ENCODE data around the gene ECM2.

The ECM2 gene

DNA sequence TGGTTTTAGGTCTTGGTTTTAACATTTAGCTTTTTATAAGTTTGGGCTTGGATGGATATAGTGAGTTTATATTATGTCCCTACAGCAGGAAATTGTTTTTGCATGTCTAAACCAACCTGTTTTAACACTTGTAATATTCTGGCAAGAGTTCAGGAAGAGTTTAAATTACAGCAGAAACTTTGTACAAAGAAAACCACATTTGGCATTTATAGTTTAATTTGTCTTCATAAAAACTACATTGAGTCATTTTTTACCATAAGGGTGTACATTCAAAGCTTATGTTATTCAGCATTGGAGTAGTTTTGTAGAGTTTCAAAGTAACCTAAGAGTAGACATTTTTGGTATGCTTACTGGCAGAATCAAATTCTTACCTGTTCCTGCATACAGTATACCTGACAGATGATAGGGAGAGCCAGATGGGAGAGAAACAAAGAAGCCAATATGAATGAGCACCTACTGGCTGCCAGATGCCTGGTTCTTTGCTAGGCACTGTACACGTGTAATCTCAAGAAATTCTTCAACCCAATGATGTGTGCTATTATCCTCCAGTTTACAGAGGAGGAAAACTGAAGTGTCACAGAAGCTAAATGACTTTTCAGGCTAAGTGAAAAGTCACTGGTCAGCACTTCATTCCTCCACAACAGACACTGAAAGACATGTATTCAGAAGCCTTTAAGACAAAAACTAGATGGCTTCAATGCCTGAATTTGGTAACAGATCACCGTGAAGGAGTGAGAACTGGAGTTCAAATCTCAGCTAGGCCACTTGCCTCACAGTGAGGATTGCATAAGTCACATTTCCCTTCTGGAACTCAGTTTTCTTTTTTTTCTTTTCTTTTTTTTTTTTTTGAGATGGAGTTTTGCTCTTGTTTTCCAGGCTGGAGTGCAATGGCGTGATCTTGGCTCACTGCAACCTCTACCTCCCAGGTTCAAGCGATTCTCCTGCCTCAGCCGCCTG, 25.9 kb upstream of the ECM2 start:
- DNase-seq (ENCODE audit: low spot score) = no peak
- TF ChIP-seq, protein P1, sequence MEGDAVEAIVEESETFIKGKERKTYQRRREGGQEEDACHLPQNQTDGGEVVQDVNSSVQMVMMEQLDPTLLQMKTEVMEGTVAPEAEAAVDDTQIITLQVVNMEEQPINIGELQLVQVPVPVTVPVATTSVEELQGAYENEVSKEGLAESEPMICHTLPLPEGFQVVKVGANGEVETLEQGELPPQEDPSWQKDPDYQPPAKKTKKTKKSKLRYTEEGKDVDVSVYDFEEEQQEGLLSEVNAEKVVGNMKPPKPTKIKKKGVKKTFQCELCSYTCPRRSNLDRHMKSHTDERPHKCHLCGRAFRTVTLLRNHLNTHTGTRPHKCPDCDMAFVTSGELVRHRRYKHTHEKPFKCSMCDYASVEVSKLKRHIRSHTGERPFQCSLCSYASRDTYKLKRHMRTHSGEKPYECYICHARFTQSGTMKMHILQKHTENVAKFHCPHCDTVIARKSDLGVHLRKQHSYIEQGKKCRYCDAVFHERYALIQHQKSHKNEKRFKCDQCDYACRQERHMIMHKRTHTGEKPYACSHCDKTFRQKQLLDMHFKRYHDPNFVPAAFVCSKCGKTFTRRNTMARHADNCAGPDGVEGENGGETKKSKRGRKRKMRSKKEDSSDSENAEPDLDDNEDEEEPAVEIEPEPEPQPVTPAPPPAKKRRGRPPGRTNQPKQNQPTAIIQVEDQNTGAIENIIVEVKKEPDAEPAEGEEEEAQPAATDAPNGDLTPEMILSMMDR (IDR thresholded peaks at IDR 0.05; ENCODE audit: extremely low read depth, missing control alignments) = no peak

DNA sequence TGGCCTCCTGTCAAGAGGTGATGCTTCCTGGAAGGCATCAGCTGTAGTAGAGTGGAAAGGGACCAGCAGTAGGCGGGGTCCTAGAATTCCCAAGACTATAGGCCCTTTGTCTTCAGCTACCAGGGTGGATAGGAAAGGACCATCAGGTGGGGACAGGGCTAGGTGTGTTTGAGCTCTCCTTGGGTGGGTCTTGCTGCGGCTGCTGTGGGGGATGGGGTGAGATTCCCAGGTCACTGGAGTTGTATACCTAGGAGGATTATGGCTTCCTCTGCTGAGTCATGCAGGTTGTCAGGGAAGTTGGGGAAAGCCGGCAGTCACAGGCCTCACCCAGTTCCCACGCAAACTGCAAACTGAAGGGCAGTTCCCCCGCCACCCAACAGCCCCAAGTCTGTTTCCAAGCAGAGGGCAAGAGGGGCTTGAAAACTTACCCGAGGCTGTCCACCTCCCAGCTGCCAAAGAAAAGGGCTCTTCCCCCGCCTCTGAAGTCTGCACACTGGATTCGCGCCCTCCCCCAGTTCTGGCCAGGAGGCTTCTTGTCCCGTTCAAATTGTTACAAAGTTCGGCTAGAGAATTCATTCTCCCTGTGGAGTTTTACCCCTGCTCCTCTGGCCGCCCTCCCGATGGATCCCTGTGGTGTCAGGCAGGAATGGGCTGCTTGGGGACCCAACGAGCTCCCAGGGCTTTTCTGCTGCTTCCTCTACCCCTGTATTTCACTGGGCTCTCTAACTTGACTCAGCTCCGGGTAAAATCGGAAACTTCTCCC, 23.0 kb upstream of the ECM2 start:
- TF ChIP-seq, protein P1 (IDR thresholded peaks at IDR 0.05; ENCODE audit: extremely low read depth, missing control alignments) = no peak
- DNase-seq (ENCODE audit: low spot score) = no peak

DNA sequence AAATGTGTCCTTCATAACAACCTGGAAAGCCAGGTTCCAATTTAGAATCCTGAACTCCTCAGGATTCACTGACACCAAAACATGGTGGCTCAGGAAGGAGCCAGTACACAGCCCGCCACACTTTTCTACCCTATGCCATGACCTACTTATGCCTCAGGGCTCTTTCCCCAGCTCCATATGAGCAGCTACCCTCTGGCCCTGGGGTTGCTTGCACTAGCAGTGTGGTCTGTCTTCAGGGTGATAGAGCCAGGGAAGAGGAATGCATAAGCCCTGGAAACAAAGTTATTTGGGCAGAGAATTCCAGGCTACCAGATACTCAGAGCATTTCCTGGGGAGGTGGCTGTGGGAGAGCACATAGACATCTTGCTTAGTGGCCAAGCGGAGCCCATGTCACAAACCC, 15.0 kb upstream of the ECM2 start:
- no peak for DNase-seq (ENCODE audit: low spot score)

DNA sequence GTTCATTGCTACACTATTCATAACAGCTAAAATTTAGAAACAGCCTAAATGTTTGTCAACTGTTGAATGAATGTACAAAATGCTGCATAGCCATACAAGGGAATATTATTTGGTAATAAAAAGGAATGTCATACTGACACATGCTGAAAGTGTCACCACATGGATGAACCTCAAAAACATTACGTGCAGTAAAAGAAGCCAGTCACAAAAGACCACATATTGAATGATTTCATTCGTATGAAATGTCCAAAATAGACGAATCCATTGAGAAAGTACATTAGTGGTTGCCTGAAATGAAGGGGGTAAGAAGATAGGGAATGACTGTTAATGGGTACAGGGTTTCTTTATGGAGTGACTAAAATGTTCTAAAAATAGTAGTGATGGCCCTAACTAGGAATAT, 11.6 kb upstream of the ECM2 start:
- DNase-seq (ENCODE audit: low spot score) = no peak
- TF ChIP-seq, protein P1 (IDR thresholded peaks at IDR 0.05; ENCODE audit: extremely low read depth, missing control alignments) = no peak

More for the DNA sequence above, 15.0 kb upstream of the ECM2 start:
- TF ChIP-seq, protein P1 (IDR thresholded peaks at IDR 0.05; ENCODE audit: extremely low read depth, missing control alignments) = no peak

DNA sequence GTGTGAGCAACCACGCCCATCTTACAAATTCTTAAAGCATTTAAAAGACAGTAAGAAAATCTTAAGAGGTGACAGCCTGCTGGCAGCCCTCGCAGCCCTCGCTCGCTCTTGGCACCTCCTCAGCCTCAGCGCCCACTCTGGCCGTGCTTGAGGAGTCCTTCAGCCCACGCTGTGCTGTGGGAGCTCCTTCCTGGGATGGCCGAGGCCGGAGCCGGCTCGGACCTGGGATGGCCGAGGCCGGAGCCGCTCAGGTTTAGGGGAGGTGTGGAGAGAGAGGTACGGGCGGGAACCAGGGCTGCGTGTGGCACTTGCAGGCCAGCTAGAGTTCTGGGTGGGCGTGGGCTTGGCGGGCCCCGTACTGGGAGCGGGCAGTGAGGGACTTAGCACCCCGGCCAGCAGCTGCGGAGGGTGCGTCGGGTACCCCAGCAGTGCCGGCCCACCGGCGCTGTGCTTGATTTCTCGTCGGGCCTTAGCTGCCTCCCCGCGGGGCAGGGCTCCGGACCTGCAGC, 9.3 kb upstream of the ECM2 start:
- DNase-seq (ENCODE audit: low spot score) = no peak
- TF ChIP-seq, protein P1 (IDR thresholded peaks at IDR 0.05; ENCODE audit: extremely low read depth, missing control alignments) = no peak

DNA sequence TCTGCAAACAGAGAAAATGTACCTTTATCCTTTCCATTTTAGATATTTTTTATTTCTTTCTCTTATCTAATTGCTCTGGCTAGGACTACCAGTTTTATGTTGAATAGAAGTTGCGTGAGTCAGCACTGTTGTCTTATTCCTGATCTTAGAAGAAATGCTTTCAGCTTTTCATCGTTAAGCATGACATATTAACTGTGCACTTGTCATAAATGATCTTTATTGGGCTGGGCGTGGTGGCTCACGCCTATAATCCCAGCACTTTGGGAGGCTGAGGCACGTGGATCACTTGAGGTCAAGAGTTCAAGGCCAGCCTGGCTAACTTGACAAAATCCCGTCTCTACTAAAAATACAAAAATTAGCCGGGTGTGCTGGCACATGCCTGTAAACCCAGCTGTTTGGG, 8.2 kb upstream of the ECM2 start:
- no peak for DNase-seq (ENCODE audit: low spot score)
- TF ChIP-seq, protein P1 (IDR thresholded peaks at IDR 0.05; ENCODE audit: extremely low read depth, missing control alignments) = no peak

DNA sequence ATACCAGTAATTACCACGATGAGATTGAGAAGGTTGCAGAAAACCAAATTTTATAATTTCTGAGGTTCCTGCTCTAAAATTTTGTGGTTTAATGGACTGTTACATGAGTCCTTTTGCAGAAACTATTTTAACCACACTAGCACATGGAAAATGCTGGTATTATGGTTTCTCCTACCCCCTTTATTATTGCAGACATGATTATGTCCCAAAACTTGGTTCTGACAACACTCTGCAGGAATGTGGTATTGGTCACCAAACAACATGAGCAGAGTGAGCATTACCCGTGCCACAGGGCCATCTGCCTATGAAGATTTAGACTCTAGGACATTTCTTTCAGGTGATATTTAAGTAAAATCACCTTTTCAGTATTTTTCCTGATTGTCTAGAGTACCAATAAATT, 2.8 kb upstream of the ECM2 start:
- no peak for DNase-seq (ENCODE audit: low spot score)
- TF ChIP-seq, protein P1 (IDR thresholded peaks at IDR 0.05; ENCODE audit: extremely low read depth, missing control alignments) = no peak

Data from GM20000 (cell line).